SK-N-SH treated with all-trans-retinoic acid at 6 μM for 48 hours (cell line): ENCODE data around the gene ACTN3.

Experiments used
- CREB5 ChIP-seq: fragments of 250-450 bp; sonication (Bioruptor Pico); IDR thresholded peaks from 2 replicates; pipeline ENCODE4 v1.5.1; 2020; ENCODE audit warnings: low read depth, mild to moderate bottlenecking, moderate library complexity
- PATZ1 ChIP-seq: fragments of 250-450 bp; sonication (Bioruptor Pico); IDR thresholded peaks from 2 replicates; pipeline ENCODE4 v1.8.0; 2020; ENCODE audit warnings: mild to moderate bottlenecking, moderate library complexity, borderline replicate concordance

GRCh38 chr11:66570850-66571180 lies 24.1 kb downstream of the ACTN3 start:
- TF ChIP-seq CREB5 (CRISPR knock-in tag) (no peak), PATZ1 (no peak)
